DND-41 (cell line): ENCODE data around the gene COL15A1.

Source experiments
- ATAC-seq: fragments of 200-7000 bp; cut with Tn5 transposase; 3 replicates; pipeline ENCODE4 v1.9.1; 2021; ENCODE audit warnings: low read depth; ENCODE audit not compliant: insufficient read depth
- DNase-seq: peaks from one replicate; pipeline ENCODE4 v3.0.0-alpha.2; 2020
- H2AFZ ChIP-seq: 2 replicates; pipeline ENCODE4 v1.6.0; 2012; ENCODE audit warnings: low read depth, low read length
- H3K27ac ChIP-seq: 2 replicates; pipeline ENCODE4 v1.5.1; 2012; ENCODE audit warnings: low read length, inconsistent platforms
- H3K27me3 ChIP-seq: fragments of 200-600 bp; sonication (generic); 2 replicates; pipeline ENCODE4 v1.6.0; 2012; ENCODE audit warnings: low read length, mild to moderate bottlenecking, inconsistent platforms; ENCODE audit not compliant: insufficient read depth, poor library complexity
- H3K36me3 ChIP-seq: 2 replicates; pipeline ENCODE4 v1.5.1; 2012; ENCODE audit warnings: low read length, inconsistent platforms; ENCODE audit not compliant: insufficient read depth
- H3K4me1 ChIP-seq: 2 replicates; pipeline ENCODE4 v1.5.1; 2012; ENCODE audit warnings: mild to moderate bottlenecking, low read length; ENCODE audit not compliant: insufficient read depth
- H3K4me2 ChIP-seq: 2 replicates; pipeline ENCODE4 v1.6.0; 2012; ENCODE audit warnings: mild to moderate bottlenecking, moderate library complexity, low read length, inconsistent platforms; ENCODE audit not compliant: insufficient read depth
- H3K4me3 ChIP-seq, 2 experiments: fragments of 200-600 bp in 1 of 2; shearing (Covaris generic) in 1 of 2; 2 replicates each; pipeline ENCODE4 v1.5.1; 2012 to 2016; ENCODE audit warnings: inconsistent platforms in 2 of 2, low read length in 2 of 2, mild to moderate bottlenecking in 2 of 2, low read depth in 1 of 2, moderate library complexity in 1 of 2
- H3K79me2 ChIP-seq: 2 replicates; pipeline ENCODE4 v1.6.0; 2012; ENCODE audit warnings: low read length, inconsistent platforms; ENCODE audit not compliant: insufficient read depth
- H3K9ac ChIP-seq: 2 replicates; pipeline ENCODE4 v1.6.0; 2012; ENCODE audit warnings: low read depth, mild to moderate bottlenecking, inconsistent platforms, low read length, moderate library complexity
- H3K9me3 ChIP-seq: 2 replicates; pipeline ENCODE4 v1.5.1; 2012; ENCODE audit warnings: low read length, moderate library complexity, mild to moderate bottlenecking, inconsistent platforms; ENCODE audit not compliant: insufficient read depth, severe bottlenecking
- H4K20me1 ChIP-seq: 2 replicates; pipeline ENCODE4 v1.6.0; 2012; ENCODE audit warnings: low read length; ENCODE audit not compliant: insufficient read depth
- EZH2 ChIP-seq: IDR thresholded peaks from 3 replicates; pipeline ENCODE4 v1.6.1; 2012; ENCODE audit warnings: borderline replicate concordance, low read depth, mild to moderate bottlenecking, moderate library complexity, low read length, inconsistent platforms; ENCODE audit not compliant: severe bottlenecking
- TF ChIP-seq, protein P1 (sequence below): IDR thresholded peaks from 2 replicates; pipeline ENCODE4 v1.5.1; 2012; ENCODE audit warnings: borderline replicate concordance, low read length, moderate library complexity, mild to moderate bottlenecking; ENCODE audit not compliant: poor library complexity, severe bottlenecking; ENCODE audit errors: extremely low read depth

Gene COL15A1

DNA sequence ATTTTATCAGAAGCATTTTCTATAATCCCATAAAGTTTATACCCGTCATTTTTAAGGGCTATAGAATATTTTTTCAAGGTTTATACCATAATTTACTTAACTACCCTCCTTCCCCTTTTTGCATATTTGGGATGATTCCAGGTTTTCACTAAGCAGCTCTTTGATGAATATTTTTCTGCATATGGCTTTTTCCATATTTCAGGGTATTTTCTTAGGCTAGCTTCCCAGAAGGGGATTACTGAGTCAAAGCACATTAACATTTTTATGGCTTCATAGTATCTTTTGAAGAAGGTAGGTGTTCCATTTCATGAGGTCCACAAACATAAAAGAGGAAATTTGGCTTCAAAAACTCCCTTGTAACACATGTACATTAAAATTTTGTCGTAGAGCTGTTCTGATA lies 14.6 kb upstream of the COL15A1 start:
- H3K4me2 ChIP-seq = no peak overlapping the region

DNA sequence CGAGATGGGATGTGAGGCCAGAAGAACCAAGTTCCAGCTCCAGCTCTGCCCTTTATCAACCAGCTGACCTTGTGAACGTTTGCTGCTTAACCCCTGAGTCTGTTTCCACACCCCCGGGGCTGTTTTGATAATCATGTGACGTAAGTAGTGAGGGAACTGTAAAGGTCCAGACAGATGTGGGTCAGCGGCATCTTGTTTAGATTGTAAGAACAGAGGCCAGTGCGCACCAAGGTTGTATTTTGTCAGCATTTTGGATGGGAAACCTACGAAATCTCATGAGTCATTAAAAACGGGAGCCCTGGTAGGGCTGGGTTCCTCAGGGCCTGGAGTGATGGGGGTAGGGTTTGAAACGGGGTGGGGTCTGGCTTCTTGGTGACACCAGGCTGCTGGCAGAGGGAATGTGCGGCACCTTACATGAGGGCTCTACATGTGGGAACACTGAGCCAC lies 13.8 kb upstream of the COL15A1 start:
- H3K9me3 ChIP-seq = no peaks in the 10 kb centered on the region
- TF ChIP-seq, protein P1, sequence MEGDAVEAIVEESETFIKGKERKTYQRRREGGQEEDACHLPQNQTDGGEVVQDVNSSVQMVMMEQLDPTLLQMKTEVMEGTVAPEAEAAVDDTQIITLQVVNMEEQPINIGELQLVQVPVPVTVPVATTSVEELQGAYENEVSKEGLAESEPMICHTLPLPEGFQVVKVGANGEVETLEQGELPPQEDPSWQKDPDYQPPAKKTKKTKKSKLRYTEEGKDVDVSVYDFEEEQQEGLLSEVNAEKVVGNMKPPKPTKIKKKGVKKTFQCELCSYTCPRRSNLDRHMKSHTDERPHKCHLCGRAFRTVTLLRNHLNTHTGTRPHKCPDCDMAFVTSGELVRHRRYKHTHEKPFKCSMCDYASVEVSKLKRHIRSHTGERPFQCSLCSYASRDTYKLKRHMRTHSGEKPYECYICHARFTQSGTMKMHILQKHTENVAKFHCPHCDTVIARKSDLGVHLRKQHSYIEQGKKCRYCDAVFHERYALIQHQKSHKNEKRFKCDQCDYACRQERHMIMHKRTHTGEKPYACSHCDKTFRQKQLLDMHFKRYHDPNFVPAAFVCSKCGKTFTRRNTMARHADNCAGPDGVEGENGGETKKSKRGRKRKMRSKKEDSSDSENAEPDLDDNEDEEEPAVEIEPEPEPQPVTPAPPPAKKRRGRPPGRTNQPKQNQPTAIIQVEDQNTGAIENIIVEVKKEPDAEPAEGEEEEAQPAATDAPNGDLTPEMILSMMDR = no peak
- TF ChIP-seq EZH2 = no peak
- H3K4me2 ChIP-seq = no peak overlapping the region
- no peaks in the 10 kb centered on the region for H3K79me2 ChIP-seq
- no peaks in the 10 kb centered on the region for H3K36me3 ChIP-seq
- no peak overlapping the region for H3K4me3 ChIP-seq
- no peak overlapping the region for H3K27ac ChIP-seq
- H2AFZ ChIP-seq = no peak overlapping the region
- ATAC-seq = no peak
- H3K27me3 ChIP-seq = peaks cover 10% of the 10 kb centered on the region
- H3K4me1 ChIP-seq = no peaks in the 10 kb centered on the region
- DNase-seq = no peak
- no peaks in the 10 kb centered on the region for H4K20me1 ChIP-seq
- H3K9ac ChIP-seq = no peak overlapping the region

More for the DNA sequence above, 14.6 kb upstream of the COL15A1 start:
- no peak overlapping the region for H2AFZ ChIP-seq
- no peaks in the 10 kb centered on the region for H3K9me3 ChIP-seq
- no peak overlapping the region for H3K9ac ChIP-seq
- ATAC-seq (no peak), DNase-seq (no peak)
- no peaks in the 10 kb centered on the region for H3K4me1 ChIP-seq
- H3K79me2 ChIP-seq = no peaks in the 10 kb centered on the region
- no peaks in the 10 kb centered on the region for H3K36me3 ChIP-seq
- TF ChIP-seq EZH2 = no peak
- TF ChIP-seq, protein P1 = no peak
- H4K20me1 ChIP-seq = no peaks in the 10 kb centered on the region
- no peak overlapping the region for H3K27ac ChIP-seq
- H3K27me3 ChIP-seq = peaks cover 10% of the 10 kb centered on the region
- H3K4me3 ChIP-seq = no peak overlapping the region

DNA sequence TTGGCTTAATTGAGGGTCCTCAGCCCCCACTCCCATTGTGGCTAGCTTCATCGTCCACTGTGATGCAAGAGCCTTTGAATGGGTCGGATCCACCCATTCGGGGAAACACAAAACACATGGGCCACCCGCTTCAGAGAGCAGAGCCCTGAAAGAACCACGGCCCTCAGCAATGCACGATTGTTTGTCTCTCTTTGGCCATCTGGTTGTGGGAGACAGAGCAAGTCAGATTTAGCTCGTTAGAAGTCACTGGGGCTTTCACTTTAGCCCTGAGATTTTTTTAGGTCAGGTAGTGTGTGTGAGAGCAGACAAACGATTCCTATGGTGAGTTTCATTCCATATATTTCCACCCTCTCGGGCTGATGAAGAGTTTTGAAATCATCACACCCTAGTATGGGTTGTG lies 12.9 kb upstream of the COL15A1 start:
- no peaks in the 10 kb centered on the region for H3K9me3 ChIP-seq
- H3K9ac ChIP-seq = no peak overlapping the region
- H3K4me2 ChIP-seq = no peak overlapping the region
- DNase-seq = no peak
- TF ChIP-seq EZH2 = no peak
- TF ChIP-seq, protein P1 = no peak
- H3K4me1 ChIP-seq = no peaks in the 10 kb centered on the region
- H4K20me1 ChIP-seq = no peaks in the 10 kb centered on the region
- no peak overlapping the region for H3K27ac ChIP-seq
- H3K79me2 ChIP-seq = no peaks in the 10 kb centered on the region
- no peaks in the 10 kb centered on the region for H3K36me3 ChIP-seq
- H3K27me3 ChIP-seq = peaks cover 7% of the 10 kb centered on the region
- ATAC-seq = no peak
- no peak overlapping the region for H3K4me3 ChIP-seq
- no peak overlapping the region for H2AFZ ChIP-seq
